Fibroblast of the conjunctiva (primary cell): ENCODE data around the gene LIX1.
"Not testable (repeated sequence)": the region's sequence is repeated elsewhere in the genome, so short reads cannot be mapped to it uniquely, and the experiment has no call there.

Source experiments
- DNase-seq: peaks from one replicate; pipeline ENCODE4 v3.0.0-alpha.2; 2010; ENCODE audit warnings: low read depth

Gene LIX1

DNA sequence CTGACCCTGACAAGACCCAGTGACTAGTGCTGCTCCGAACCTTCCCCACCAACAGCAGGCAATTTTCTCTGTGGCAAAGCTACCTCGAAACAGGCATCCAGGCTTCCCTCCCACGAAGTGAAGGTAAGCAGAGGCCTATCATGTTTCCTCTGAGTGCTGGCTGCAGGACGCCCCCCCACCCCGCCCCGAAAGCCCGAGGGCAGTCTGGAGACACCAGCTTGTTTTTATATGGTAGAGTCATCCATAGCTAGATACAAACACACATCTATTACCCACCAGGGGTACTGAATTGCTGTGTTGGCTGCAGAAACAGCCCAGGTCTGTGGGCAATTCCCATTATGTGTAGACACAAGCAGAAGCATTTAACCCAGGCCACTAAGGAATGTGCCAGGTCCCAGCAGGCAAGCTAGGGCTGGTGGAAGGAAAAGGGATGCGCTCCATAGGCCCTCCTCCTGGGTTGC lies 40.4 kb downstream of the LIX1 start:
- no peak for DNase-seq

DNA sequence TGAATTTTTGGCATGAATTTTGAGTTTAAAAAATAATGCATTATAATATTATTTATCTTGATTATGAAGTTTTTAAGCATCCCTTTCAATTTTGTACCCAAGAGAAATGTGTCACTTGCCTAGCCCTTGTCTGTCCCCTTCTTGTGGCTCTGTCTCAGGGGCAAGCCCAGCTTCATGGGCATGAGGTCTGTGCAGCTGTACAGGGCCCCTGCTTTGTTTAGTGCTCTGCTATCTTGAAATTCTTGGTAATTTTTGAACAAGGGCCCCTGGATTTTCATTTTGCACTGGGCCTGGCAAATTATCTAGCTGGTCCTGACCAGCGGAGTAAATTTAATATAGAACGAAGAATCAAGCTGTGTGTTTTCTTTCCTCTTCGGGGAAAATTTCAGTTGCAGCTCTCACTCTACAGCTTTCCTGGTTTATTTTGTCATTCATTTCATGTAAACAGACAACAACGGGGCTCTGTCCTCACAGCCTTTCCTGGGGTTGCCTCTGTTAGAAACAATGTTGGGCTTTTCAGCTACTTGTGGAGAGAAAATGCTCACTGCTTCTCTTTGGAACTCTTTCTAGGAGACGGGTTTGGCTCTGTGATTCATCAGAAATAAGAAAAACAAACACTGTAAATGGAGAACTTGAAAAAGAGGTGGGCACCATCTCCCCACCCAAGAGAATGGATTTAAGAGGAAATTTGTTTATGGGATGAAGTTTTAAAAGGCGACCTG lies 41.1 kb downstream of the LIX1 start:
- DNase-seq = no peak

DNA sequence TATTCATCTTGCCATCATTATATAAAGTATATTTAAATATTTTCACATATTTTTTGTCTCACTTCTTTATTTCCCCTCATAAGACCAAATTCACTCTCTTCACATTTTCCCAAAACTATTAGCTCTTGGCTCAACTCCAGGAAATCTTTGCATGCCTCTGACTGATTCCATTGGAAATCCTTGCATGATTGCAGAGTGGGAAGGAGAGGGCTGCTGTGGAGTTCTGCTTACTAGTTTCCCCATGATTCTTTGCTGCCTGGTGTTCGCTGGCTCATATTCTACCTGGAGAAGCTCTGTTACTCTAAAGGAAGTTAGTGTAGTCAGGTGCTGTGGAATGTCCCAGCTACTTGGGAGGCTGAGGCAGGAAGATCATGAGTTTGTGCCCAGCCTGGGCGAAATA lies 41.9 kb downstream of the LIX1 start:
- no peak for DNase-seq

DNA sequence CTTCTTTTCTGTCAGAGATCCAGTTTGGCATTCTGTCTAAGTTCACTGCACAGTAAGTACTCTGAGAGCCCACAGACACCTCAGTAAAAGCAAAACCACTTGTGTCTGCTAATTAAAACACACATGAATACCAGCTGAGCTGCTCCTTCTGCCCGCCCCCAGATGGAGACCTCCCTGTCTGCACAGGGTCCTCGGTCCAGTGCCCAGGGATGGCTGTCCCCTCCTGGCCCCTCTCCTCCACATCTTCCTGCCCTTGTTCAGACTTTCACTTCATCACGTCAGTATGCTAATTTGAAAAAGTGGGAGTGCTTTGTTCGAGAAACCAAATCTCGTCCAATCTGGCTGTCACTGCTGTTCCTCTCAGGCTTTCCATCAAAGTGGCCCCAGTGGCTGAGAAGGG lies 43.5 kb downstream of the LIX1 start:
- DNase-seq = no peak

DNA sequence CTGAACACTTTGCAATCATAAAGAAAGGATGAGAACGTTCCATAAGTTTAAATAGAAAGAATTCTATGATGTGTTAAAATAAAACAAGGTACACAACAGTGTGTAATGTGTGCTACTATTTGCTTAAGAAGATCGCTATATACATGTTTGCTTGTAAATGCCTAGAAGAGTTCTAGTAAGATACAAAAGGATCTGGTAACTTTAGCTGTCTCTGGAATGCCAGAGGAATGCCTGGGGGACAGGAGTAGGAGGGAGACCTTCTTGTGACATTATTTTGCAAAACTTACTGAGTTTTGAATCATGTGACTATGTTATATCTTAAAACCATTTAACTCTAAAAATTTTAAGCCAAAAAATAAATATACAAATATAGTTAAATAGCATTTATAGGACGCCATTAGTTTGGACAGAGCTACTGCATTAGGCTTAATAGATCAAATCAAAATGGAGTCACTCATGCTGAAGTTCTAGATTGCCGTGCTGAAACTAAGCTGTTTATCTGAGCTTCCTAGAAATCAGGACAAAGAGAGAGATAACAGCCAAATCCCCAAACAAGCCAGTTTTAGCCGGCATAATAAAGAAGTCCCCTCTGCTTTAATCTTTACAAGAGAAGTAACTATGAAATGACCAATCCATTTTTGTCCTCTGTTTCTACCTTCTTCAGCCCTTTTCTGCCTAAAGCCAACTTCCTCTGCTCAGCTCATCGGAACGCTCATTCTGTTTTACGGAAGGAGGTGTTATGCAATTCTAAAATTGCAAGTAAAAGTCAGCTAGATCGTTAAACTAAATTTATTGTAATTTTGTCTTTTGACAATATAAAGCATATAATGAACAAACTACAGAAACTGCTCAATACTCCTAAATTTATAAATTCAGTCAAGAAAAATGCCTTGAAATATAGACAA lies 44.8 kb downstream of the LIX1 start:
- DNase-seq = no peak

DNA sequence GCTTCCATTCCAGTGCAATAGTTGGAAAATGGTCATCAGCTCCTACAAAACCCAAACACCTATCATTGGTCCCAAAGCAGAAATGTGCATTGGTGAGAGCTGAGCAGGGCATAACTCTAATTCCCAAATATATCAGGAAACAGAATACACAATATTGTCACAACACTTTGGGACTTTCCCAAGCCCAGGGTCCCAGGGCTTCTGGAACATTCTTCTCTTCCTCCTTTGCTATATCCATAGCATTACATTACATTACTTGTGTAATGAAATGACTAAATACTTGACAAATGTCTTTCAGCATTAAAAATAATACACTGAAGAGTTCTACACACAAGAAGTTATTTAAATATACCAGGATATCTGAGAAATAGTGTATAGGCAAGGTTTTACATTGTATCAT lies 45.6 kb downstream of the LIX1 start:
- no peak for DNase-seq

DNA sequence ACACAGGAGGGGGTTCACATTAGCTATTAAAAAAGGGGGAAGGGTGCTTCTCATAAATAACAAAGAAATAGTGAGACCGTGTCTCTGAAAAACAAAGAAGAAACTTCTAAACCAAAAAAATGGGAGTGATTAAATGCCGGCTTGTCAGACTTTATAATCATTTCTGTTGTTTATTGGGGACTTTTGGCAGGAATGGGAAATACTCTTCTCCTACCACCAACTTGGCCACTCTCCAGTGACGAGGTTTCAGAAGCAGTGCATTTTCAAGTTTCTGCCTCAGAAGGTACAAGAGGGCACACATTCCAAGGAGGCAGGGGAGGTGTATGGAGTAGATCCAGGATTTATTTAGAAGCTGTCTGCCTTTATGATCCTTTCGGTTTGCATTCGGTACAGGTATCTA lies 46.2 kb downstream of the LIX1 start:
- DNase-seq = no peak

DNA sequence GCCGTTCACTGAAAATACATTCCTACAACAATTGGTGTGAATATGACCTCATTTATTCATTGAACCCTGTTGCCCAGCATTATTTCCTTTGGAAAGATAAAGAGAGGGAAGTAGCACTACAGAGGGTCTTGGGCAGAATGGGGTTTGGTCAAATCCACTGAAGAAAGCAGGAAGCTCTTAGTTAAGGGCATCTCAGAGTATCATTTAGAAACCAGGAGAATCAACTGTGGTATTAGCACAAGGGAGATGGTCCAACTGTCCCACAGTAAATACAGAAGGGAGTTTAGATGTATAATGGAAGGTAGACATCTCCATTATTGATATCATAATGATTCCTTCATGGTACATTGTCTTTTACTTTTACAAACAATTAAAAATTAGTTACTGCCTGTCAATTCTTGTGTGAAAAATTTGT lies 47.1 kb downstream of the LIX1 start:
- DNase-seq = no peak

DNA sequence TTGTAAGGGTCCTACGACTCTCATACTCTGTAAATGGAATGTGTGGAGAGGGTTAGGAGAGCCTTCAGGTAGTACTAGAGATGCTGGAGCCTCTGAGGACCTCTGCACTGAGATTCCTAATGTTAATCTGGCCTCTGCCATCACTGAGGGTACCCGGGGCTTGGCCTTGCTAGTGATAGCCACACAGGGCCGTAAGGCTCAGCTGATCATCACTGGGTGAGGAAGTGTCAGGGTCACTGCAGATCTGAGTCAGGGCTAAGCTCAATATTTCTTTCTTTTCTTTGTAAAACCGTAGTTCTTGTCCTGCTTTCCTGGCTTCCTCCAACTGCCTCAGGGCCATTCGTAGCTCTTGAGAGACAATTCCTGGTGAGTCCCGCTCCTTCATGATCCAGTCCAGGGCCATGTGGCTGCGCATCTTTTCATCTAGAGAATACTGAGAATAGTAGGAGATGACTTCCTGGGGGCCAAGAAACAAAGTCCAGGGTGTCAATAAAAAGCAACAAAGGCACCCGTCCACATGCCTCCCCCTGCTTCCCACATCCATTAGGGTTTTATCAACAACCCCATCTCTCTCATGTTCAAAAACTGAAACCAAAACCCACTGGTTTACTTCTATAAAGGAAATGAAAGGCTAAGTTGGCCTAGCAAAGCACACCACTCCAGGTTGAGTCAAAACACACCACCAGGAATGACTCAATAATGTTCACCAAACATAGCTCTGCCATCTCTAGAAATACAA lies 47.7 kb downstream of the LIX1 start:
- DNase-seq = no peak

DNA sequence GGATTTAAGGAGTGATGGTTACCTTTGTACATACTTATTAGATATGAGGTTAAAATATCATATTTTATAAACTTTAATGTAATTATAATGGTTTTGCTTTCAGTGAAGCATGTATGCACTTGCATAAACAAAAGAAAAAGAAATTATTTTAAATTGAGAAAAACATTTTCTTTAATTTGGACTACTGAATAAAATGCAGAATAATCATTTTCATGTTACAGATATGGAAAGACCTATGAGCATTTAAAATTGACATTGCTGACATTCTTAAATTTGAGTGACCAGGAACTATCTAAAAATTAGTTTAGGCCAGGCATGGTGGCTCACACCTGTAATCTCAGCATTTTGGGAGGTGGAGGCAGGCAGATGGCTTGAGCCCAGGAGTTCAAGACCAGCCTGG lies 49.2 kb downstream of the LIX1 start:
- no peak for DNase-seq

DNA sequence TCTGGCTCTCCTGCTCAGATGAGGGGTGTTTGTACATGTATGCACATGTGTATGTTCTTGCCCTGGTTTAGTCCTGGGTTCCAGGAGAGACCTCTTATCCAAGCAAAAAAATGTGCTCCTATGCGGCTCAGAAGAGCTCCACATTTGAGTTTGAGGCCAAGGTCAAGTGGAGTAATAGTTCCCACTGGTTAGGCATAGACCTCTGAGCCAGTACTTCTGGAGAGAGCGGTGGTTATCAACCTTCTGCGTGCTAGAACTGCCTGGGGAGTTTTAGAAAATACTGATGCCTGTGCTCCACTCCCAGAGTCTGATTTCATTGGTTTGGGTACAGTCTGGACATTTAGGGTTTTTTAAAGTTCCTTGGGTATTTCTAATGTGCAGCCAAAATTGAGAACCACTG lies 51.5 kb downstream of the LIX1 start:
- no peak for DNase-seq

DNA sequence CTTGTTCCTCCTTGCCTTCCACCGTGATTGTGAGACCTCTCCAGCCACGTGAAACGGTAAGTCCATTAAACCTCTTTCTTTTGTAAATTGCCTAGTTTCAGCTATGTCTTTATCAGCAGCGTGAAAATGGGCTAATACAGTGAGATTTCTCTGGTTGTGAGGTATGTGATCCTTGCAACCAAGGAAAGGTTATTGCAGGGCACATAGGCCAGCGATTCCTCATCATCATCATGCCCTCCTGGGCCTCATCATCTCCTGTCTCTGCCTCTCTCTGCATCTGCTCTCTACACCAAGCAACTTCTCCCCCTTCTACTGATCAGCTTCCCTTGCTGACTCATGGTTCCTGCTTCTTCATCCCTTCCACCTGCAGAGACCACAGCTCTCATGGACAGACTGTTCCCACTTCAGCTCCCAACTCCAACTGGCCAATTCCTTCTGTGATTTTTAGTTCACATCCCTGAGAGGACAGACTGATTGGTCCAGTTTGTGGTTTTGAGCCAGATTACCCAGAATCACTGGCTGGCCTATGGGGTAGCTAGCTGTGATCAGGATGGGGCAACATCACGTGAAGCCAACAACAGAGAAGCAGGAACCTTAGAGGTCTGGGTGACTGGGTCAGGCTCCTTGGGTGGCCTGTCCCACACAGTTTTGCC lies 53.1 kb downstream of the LIX1 start:
- no peak for DNase-seq

DNA sequence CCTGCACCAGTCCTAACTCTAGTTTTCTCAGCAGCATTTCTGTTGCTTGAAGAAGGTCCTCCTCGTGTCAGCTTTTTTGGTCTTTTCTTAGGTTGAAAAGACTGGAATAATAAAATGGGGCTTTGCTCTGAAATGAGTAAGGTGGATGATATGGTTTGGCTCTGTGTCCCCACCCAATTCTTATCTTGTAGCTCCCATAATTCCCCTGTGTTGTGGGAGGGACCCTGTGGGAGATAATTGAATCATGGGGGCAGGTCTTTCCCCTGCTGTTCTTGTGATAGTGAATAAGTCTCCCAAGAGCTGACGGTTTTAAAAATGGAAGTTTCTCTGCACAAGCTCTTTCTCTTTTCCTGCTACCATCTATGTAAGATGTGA lies 53.6 kb downstream of the LIX1 start:
- no peak for DNase-seq

DNA sequence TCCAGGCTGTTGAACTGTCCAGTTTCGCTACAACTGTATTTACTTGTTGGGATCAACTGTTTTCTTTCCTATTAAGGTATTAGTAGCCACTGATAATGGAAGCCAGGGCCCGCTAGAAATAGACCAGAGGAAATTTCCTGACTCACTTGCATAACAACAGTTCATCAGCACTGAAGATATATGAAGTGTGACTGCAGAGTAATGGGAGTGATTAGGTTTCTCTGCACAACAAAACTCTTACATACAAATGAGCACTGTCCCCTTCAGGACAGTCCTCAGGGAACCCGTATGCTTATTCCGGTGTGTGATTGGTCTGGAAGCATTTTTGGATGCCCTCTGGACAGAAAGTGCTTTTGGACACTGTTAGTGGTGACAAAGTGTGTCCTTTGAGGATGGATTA lies 55.3 kb downstream of the LIX1 start:
- DNase-seq = no peak

DNA sequence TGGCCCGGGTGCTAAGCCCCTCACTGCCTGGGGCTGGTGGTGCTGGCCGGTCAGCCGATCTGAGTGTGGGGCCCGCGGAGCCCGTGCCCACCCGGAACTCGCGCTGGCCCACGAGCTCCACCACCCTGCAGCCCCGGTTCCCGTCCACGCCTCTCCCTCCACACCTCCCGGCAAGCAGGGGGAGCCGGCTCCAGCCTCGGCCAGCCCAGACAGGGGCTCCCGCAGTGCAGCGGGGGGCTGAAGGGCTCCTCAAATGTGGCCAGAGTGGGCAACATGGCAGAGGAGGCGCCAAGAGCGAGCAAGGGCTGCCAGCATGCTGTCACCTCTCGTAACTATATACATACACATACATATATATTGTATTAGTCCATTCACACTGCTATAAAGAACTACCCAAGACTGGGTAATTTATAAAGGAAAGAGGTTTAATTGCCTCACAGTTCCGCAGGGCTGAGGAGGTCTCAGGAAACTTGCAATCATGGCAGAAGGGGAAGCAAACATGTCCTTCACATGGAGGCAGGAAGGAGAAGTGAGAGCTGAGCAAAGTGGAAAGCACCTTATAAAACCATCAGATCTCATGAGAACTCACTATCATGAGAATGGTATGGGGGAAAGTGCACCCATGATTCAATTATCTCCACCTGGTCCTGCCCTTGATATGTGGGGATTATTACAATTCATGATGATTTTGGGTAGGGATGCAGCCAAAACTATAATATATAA lies 56.8 kb downstream of the LIX1 start:
- DNase-seq = no peak

DNA sequence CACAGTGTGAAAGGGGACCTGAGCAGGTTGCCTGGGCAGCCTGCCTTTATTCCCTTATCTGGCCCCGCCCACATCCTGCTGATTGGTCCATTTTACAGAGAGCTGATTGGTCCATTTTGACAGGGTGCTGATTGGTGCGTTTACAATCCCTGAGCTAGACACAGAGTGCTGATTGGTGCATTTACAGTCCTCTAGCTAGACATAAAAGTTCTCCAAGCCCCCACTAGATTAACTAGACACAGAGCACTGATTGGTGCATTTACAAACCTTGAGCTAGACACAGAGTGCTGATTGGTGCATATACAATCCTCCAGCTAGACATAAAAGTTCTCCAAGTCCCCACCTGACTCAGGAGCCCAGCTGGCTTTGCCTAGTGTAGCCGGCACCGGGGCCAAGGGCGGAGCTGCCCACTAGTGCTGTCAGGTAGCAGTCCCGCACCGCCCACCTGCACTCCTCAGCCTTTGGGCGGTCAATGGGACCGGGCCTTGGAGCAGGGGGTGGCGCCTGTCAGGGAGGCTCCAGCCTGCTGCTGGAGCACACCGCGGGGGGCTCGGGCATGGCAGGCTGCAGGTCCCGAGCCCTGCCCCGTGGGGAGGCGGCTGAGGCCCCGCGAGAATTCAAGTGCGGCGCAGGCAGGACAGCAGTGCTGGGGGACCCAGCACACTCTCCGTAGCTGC lies 57.5 kb downstream of the LIX1 start:
- not testable (repeated sequence) for DNase-seq

DNA sequence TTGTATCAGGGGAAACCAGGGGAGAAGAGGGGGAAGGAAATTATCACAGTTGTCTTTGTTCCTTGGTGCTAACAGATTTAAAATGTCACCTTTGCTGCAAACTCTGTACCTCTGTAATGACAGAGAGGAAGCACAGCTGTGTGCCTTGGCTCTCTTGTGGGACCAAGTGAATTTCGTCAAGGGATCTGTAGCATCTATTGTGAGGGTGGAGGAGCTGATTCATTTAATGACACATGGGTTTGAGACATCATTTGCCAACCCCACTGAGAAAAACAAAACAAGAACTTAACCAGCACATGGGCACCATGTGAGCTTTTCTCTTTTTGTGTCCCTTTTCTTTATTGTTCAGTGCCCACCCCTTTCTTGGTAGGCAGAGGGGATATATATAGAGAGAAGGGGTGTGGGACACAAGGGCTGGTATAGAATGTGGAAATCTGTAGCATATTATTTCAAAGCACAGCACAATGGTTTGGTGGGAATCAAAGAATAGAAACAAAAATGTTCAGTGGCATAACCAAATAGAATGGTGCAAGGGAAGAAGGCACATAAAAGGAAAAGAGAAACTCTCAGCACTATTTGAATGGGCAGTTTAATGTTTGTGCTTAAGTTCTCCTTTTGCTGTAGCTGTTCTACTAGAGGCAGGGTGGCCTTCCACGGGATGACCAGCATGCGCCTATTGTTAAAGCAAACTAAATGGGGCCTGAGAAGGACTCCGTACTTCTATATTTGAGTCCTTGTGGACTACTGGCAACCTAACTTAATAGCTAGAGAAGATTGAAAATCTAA lies 63.3 kb downstream of the LIX1 start:
- DNase-seq = no peak

DNA sequence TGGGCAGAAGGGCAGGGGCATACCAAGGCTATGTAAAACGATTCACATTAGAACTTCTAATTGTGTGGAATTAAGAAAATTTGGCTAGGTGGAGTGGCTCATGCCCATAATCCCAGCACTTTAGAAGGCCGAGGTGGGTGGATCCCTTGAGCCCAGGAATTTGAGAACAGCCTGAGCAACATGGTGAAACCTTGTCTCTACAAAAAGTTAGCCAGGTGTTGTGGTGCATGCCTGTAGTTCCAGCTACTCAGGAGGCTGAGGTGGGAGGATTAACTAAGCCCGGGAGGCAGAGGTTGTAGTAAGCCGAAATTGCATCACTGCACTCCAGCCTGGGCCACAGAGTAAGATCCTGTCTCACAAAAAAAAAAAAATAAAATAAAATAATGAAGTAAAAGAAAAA lies 65.2 kb downstream of the LIX1 start:
- DNase-seq = no peak

DNA sequence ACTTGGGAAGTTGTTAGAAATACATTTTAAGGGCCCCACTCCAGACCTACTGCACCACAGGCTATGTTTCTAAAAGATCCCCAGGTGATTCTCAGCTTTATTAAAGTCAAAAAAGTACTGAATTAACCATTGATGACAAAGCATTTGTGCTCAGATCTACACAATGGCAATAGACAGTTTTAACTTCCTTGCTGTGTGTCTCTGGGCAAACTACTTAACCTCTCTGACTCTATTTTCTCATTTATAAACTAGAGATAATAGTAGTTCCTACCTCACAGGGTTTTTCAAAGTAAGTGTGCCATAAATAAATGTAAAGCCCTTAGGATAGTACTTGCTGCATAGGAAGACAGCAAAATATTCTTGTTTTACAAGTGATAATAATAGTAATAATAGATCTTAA lies 66.3 kb downstream of the LIX1 start:
- no peak for DNase-seq

DNA sequence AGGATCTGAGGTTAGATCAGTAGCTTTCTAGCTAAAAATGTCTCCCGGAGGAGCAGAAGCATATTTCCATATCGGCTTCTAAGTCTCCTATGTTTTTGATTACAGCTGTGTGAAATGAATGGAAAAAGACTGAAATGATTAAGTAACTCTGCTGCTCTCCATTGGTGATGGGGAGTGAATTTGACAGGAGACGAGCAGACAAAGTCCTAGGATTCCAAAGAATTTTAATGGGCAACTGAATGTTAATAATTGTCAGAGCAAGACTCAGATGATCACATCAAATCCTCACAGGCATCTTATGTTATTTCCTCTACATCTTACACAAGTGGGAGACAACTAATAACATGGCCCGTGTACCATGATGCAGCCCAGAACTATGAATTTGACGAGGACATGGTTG lies 66.8 kb downstream of the LIX1 start:
- no peak for DNase-seq
